Measurements from ENCODE around the gene SALL4. TPM values are rescaled to one million over a fixed set of nuclear protein-coding genes. Genes with fewer than 3 reads are reported as not detected.

Gene SALL4
- total and polyA plus RNA-seq, 2 experiments from 2014 or later: 122 to 227 TPM

DNA sequence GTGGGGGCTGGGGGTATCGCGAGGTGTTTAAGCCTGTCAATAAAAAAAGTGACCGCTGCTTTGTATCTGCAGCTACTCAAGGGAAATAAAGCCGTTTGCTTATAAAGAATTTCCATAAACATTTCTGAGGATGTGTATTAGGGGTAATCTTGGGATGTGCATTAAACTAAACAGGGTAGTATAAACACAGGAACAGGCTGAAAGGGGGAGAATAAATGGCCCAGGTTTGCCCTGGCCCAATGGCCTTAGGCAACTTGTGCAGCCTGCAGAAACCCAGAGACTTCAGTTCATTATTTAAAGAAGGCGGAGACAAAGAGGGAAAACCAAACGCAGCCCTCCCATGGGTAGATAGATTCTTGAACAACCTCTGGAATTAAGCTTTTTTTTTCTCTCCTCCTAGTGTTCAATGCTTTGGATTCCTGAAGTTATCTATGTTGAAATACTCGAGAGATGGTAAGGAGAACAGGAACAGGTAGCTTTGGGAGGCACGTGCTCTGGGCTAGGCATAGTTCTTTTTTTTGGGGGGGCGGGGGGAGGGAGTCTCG lies 35.6 kb upstream of the SALL4 start:
- Mint-ChIP-seq H3K27ac (no peak overlapping the region), H3K27me3 (ENCODE audit: insufficient read depth, low read depth, poor library complexity) (peaks cover 3% of the 10 kb centered on the region), H3K4me1 (peaks cover 3% of the 10 kb centered on the region; the same call in 1 of the 3 replicates), H3K36me3 (ENCODE audit: low read depth) (no peaks in the 10 kb centered on the region), H3K4me3 (no peak overlapping the region), H3K9me3 (no peaks in the 10 kb centered on the region; the same call in 1 of the 3 replicates)
- Histone ChIP-seq H3K4me3 (no peak overlapping the region), H3K4me1 (ENCODE audit: insufficient read depth) (no peaks in the 10 kb centered on the region), H3K79me2 (replicated peaks; ENCODE audit: insufficient read depth) (no peaks in the 10 kb centered on the region), H3K27ac (ENCODE audit: low read depth) (no peak overlapping the region), H3F3A (replicated peaks; ENCODE audit: low read depth) (no peaks in the 10 kb centered on the region), H3K27me3 (ENCODE audit: insufficient read depth) (no peaks in the 10 kb centered on the region), H3K4me2 (no peak overlapping the region), H3K36me3 (ENCODE audit: insufficient read depth) (no peaks in the 10 kb centered on the region), H4K20me1 (replicated peaks; ENCODE audit: insufficient read depth) (no peaks in the 10 kb centered on the region), H3K9me2 (ENCODE audit: insufficient read depth) (no peaks in the 10 kb centered on the region), H2AFZ (peak overlapping the region; percentile 72)
- DNase-seq (ENCODE audit: low spot score): peak; percentile 17
- ATAC-seq: no peak
- TF ChIP-seq CREB1 (CRISPR knock-in tag; IDR thresholded peaks at IDR 0.05; ENCODE audit: low read depth): no peak
- TF ChIP-seq EZH2phosphoT487 (IDR thresholded peaks at IDR 0.05; ENCODE audit: unreplicated experiment): no peak
- no peak for TF ChIP-seq ETS1 (IDR thresholded peaks at IDR 0.05)
- no peak for TF ChIP-seq ZNF331 (CRISPR knock-in tag; IDR thresholded peaks at IDR 0.05; ENCODE audit: low read depth)
- TF ChIP-seq ZNF114 (CRISPR knock-in tag; IDR thresholded peaks at IDR 0.05): no peak
- TF ChIP-seq STAT1 (IDR thresholded peaks at IDR 0.05; ENCODE audit: unreplicated experiment): no peak
- TF ChIP-seq REST (IDR thresholded peaks at IDR 0.05; ENCODE audit: unreplicated experiment): no peak
- no peak for TF ChIP-seq POLR2AphosphoS5 (IDR thresholded peaks at IDR 0.05; ENCODE audit: low read depth)
- TF ChIP-seq JUNB (IDR thresholded peaks at IDR 0.05; ENCODE audit: unreplicated experiment): no peak
- no peak for TF ChIP-seq EZH2 (IDR thresholded peaks at IDR 0.05; ENCODE audit: low read depth, unreplicated experiment)
- TF ChIP-seq, protein P1, sequence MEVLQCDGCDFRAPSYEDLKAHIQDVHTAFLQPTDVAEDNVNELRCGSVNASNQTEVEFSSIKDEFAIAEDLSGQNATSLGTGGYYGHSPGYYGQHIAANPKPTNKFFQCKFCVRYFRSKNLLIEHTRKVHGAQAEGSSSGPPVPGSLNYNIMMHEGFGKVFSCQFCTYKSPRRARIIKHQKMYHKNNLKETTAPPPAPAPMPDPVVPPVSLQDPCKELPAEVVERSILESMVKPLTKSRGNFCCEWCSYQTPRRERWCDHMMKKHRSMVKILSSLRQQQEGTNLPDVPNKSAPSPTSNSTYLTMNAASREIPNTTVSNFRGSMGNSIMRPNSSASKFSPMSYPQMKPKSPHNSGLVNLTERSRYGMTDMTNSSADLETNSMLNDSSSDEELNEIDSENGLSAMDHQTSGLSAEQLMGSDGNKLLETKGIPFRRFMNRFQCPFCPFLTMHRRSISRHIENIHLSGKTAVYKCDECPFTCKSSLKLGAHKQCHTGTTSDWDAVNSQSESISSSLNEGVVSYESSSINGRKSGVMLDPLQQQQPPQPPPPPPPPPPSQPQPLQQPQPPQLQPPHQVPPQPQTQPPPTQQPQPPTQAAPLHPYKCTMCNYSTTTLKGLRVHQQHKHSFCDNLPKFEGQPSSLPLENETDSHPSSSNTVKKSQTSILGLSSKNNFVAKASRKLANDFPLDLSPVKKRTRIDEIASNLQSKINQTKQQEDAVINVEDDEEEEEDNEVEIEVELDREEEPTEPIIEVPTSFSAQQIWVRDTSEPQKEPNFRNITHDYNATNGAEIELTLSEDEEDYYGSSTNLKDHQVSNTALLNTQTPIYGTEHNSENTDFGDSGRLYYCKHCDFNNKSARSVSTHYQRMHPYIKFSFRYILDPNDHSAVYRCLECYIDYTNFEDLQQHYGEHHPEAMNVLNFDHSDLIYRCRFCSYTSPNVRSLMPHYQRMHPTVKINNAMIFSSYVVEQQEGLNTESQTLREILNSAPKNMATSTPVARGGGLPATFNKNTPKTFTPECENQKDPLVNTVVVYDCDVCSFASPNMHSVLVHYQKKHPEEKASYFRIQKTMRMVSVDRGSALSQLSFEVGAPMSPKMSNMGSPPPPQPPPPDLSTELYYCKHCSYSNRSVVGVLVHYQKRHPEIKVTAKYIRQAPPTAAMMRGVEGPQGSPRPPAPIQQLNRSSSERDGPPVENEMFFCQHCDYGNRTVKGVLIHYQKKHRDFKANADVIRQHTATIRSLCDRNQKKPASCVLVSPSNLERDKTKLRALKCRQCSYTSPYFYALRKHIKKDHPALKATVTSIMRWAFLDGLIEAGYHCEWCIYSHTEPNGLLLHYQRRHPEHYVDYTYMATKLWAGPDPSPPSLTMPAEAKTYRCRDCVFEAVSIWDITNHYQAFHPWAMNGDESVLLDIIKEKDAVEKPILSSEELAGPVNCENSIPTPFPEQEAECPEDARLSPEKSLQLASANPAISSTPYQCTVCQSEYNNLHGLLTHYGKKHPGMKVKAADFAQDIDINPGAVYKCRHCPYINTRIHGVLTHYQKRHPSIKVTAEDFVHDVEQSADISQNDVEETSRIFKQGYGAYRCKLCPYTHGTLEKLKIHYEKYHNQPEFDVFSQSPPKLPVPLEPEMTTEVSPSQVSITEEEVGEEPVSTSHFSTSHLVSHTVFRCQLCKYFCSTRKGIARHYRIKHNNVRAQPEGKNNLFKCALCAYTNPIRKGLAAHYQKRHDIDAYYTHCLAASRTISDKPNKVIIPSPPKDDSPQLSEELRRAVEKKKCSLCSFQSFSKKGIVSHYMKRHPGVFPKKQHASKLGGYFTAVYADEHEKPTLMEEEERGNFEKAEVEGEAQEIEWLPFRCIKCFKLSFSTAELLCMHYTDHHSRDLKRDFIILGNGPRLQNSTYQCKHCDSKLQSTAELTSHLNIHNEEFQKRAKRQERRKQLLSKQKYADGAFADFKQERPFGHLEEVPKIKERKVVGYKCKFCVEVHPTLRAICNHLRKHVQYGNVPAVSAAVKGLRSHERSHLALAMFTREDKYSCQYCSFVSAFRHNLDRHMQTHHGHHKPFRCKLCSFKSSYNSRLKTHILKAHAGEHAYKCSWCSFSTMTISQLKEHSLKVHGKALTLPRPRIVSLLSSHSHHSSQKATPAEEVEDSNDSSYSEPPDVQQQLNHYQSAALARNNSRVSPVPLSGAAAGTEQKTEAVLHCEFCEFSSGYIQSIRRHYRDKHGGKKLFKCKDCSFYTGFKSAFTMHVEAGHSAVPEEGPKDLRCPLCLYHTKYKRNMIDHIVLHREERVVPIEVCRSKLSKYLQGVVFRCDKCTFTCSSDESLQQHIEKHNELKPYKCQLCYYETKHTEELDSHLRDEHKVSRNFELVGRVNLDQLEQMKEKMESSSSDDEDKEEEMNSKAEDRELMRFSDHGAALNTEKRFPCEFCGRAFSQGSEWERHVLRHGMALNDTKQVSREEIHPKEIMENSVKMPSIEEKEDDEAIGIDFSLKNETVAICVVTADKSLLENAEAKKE (CRISPR knock-in tag; IDR thresholded peaks at IDR 0.05): no peak
- TF ChIP-seq CTCF (conservative IDR thresholded peaks at IDR 0.05; ENCODE audit: low read depth in 2 of 2): no peak
- no peak for TF ChIP-seq NANOG (IDR thresholded peaks at IDR 0.05; ENCODE audit: borderline replicate concordance)

Data from GM23338 (cell line).